ACC112 (cell line): ENCODE results near the gene CCR7.

Experiments
- H2AFZ ChIP-seq: fragments of 200-600 bp; sonication (generic); one replicate; pipeline ENCODE4 v1.6.0; 2017; ENCODE audit warnings: antibody characterized with exemption, low read length; ENCODE audit not compliant: unreplicated experiment
- H3K27ac ChIP-seq: fragments of 200-600 bp; sonication (generic); 2 replicates; pipeline ENCODE4 v1.5.1; 2014; ENCODE audit warnings: low read depth, mild to moderate bottlenecking, antibody characterized with exemption, low read length, moderate library complexity
- H3K27me3 ChIP-seq: fragments of 200-600 bp; sonication (generic); 2 replicates; pipeline ENCODE4 v1.6.1; 2014; ENCODE audit warnings: mild to moderate bottlenecking, antibody characterized with exemption, low read length, moderate library complexity, mixed read lengths; ENCODE audit not compliant: insufficient read depth
- H3K36me3 ChIP-seq: fragments of 200-600 bp; sonication (generic); 2 replicates; pipeline ENCODE4 v1.6.1; 2016; ENCODE audit warnings: mild to moderate bottlenecking, antibody characterized with exemption, low read length, moderate library complexity, mixed read lengths; ENCODE audit not compliant: insufficient read depth
- H3K4me1 ChIP-seq: fragments of 200-600 bp; sonication (generic); one replicate; pipeline ENCODE4 v1.6.1; 2016; ENCODE audit warnings: low read length, mixed read lengths; ENCODE audit not compliant: insufficient read depth, unreplicated experiment, control insufficient read depth
- H3K4me3 ChIP-seq: fragments of 200-600 bp; sonication (generic); 2 replicates; pipeline ENCODE4 v1.5.1; 2014; ENCODE audit warnings: mild to moderate bottlenecking, low read depth, low read length
- H3K79me2 ChIP-seq: fragments of 200-600 bp; sonication (generic); one replicate; pipeline ENCODE4 v1.6.0; 2016; ENCODE audit warnings: low read length; ENCODE audit not compliant: control insufficient read depth, unreplicated experiment, insufficient read depth

Gene CCR7

DNA sequence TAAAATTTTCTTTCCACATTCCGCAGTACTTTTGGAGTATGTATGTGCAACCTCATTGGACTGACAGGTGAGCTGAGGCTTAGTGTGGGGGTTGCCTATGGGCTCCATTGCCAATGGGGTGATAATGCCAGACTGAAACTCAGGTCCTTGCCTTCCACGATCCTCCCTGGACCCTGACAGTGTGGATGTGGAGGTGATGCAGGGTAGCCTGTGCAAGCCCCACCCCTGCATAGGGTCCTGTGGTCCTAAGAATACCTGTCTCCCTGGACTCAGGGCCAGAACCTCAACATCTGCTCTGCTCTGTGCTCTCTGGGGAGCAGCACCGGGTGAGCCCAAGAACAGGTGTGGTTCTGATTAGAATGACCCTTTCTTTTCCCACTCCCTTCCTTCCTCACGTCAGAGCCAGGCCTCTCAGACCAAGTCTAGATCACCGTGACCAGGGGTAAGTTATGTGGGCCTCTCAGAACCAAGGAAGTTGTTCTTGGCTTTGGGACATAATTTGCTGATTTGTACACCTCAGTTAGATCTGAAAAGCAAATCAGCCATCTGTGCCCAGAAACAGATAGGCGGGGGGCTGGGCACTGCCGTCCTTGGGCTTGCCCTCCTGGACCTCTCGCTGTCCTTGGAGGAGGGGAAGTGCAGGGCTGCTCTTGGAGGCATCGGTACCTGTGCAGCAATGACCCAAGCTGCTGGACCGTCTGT lies 55.5 kb downstream of the CCR7 start:
- Histone ChIP-seq H3K79me2 (no peaks in the 10 kb centered on the region), H2AFZ (no peak overlapping the region), H3K27ac (peak overlapping the region; percentile 83), H3K4me3 (no peak overlapping the region), H3K4me1 (peaks cover 36% of the 10 kb centered on the region), H3K36me3 (no peaks in the 10 kb centered on the region), H3K27me3 (no peaks in the 10 kb centered on the region)

DNA sequence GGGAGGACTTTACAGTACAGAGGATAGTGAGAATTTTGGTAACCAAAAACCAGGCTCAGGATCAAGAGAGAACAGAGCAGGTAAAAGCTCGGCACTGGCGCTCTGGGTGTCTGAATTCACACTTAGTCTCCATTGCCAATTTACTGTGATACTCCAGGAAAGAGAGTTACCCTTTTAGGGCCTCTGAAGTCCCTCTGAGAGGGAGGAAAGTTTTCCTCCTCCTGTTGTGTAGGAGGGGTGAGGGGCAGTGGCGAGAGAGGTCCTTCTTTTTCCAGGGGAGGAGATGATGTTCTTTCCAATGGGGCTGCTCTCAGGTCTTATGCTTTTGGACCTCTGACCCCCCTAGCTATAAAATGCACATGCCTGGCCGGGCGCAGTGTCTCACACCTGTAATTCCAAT lies 58.5 kb downstream of the CCR7 start:
- no peak overlapping the region for H2AFZ ChIP-seq
- no peaks in the 10 kb centered on the region for H3K36me3 ChIP-seq
- no peak overlapping the region for H3K27ac ChIP-seq
- no peaks in the 10 kb centered on the region for H3K79me2 ChIP-seq
- H3K4me1 ChIP-seq: peaks cover 28% of the 10 kb centered on the region
- H3K4me3 ChIP-seq: no peak overlapping the region
- H3K27me3 ChIP-seq: no peaks in the 10 kb centered on the region
